A204.1 (cell line): ENCODE results near the gene TANC1.
"Not testable (repeated sequence)": the region's sequence is repeated elsewhere in the genome, so short reads cannot be mapped to it uniquely, and the experiment has no call there.

Source experiments
- FAIRE-seq: peaks from 2 replicates; lab custom pipeline; 2012; peaks lifted over from hg19 to GRCh38; lab: Jason Lieb, UNC

Gene TANC1

GRCh38 chr2:159140070-159140769 is 171.8 kb downstream of the TANC1 start:
- FAIRE-seq: no peak

- not testable (repeated sequence) for FAIRE-seq
These were observed 172.4 kb downstream of the TANC1 start for GRCh38 chr2:159140821-159141220.

GRCh38 chr2:159144776-159145614 is 176.6 kb downstream of the TANC1 start:
- no peak for FAIRE-seq

- FAIRE-seq: no peak
These were observed 177.4 kb downstream of the TANC1 start for GRCh38 chr2:159145745-159146354.

- FAIRE-seq: no peak
These were observed 178.7 kb downstream of the TANC1 start for GRCh38 chr2:159146996-159147666.

- no peak for FAIRE-seq
These were observed 179.2 kb downstream of the TANC1 start for GRCh38 chr2:159147690-159148089.

- FAIRE-seq: no peak
These were observed 180.5 kb downstream of the TANC1 start for GRCh38 chr2:159148901-159149300.

GRCh38 chr2:159149747-159150146 is 181.3 kb downstream of the TANC1 start:
- FAIRE-seq: no peak

GRCh38 chr2:159150280-159150746 is 181.9 kb downstream of the TANC1 start:
- FAIRE-seq: no peak

- FAIRE-seq: no peak
These were observed 183.0 kb downstream of the TANC1 start for GRCh38 chr2:159151198-159152127.

- no peak for FAIRE-seq
These were observed 183.8 kb downstream of the TANC1 start for GRCh38 chr2:159152128-159152778.

- FAIRE-seq: no peak
These were observed 184.6 kb downstream of the TANC1 start for GRCh38 chr2:159153063-159153462.

GRCh38 chr2:159153463-159153862 is 185.0 kb downstream of the TANC1 start:
- no peak for FAIRE-seq

GRCh38 chr2:159153951-159154350 is 185.5 kb downstream of the TANC1 start:
- FAIRE-seq: no peak

GRCh38 chr2:159154366-159154765 is 185.9 kb downstream of the TANC1 start:
- no peak for FAIRE-seq

GRCh38 chr2:159155320-159155719 is 186.9 kb downstream of the TANC1 start:
- no peak for FAIRE-seq

- no peak for FAIRE-seq
These were observed 187.4 kb downstream of the TANC1 start for GRCh38 chr2:159155791-159156190.

- FAIRE-seq: no peak
These were observed 188.4 kb downstream of the TANC1 start for GRCh38 chr2:159156834-159157233.

GRCh38 chr2:159157361-159158209 is 189.1 kb downstream of the TANC1 start:
- no peak for FAIRE-seq

- FAIRE-seq: no peak
These were observed 192.0 kb downstream of the TANC1 start for GRCh38 chr2:159160412-159160811.
